ENCODE measurements around the gene PHF12. TPM values are rescaled to one million over a fixed set of nuclear protein-coding genes. Genes with fewer than 3 reads are reported as not detected.

PHF12 gene
- total and polyA plus RNA-seq, 2 of the 13 experiments (the other 11 are each of a cell fraction or from before 2014, with no cell fraction given) = 9.8 to 17.1 TPM

- TF ChIP-seq GFI1 (CRISPR knock-in tag; IDR thresholded peaks at IDR 0.05; ENCODE audit: borderline replicate concordance) (no peak), ZFP36L1 (CRISPR knock-in tag; IDR thresholded peaks at IDR 0.05) (no peak), ZNF547 (CRISPR knock-in tag; IDR thresholded peaks at IDR 0.05) (no peak), REL (CRISPR knock-in tag; conservative IDR thresholded peaks at IDR 0.05) (0 out of 2 replicates have a peak, but pooled peaks have one; percentile 2), BATF2 (CRISPR knock-in tag; IDR thresholded peaks at IDR 0.05) (no peak), ZBTB2 (CRISPR knock-in tag; IDR thresholded peaks at IDR 0.05; ENCODE audit: low read depth) (no peak), ARNT2 (CRISPR knock-in tag; IDR thresholded peaks at IDR 0.05; ENCODE audit: low read depth) (no peak), NFIC (IDR thresholded peaks at IDR 0.05; ENCODE audit: low read length) (no peak), IRF1 (CRISPR knock-in tag; IDR thresholded peaks at IDR 0.05; ENCODE audit: low read depth) (no peak)
- TF ChIP-seq, protein P1, sequence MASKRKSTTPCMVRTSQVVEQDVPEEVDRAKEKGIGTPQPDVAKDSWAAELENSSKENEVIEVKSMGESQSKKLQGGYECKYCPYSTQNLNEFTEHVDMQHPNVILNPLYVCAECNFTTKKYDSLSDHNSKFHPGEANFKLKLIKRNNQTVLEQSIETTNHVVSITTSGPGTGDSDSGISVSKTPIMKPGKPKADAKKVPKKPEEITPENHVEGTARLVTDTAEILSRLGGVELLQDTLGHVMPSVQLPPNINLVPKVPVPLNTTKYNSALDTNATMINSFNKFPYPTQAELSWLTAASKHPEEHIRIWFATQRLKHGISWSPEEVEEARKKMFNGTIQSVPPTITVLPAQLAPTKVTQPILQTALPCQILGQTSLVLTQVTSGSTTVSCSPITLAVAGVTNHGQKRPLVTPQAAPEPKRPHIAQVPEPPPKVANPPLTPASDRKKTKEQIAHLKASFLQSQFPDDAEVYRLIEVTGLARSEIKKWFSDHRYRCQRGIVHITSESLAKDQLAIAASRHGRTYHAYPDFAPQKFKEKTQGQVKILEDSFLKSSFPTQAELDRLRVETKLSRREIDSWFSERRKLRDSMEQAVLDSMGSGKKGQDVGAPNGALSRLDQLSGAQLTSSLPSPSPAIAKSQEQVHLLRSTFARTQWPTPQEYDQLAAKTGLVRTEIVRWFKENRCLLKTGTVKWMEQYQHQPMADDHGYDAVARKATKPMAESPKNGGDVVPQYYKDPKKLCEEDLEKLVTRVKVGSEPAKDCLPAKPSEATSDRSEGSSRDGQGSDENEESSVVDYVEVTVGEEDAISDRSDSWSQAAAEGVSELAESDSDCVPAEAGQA (IDR thresholded peaks at IDR 0.05; ENCODE audit: low read depth) = no peak
- TF ChIP-seq, protein P1 (CRISPR knock-in tag; IDR thresholded peaks at IDR 0.05; ENCODE audit: borderline replicate concordance) = no peak
- TF ChIP-seq, protein P2, sequence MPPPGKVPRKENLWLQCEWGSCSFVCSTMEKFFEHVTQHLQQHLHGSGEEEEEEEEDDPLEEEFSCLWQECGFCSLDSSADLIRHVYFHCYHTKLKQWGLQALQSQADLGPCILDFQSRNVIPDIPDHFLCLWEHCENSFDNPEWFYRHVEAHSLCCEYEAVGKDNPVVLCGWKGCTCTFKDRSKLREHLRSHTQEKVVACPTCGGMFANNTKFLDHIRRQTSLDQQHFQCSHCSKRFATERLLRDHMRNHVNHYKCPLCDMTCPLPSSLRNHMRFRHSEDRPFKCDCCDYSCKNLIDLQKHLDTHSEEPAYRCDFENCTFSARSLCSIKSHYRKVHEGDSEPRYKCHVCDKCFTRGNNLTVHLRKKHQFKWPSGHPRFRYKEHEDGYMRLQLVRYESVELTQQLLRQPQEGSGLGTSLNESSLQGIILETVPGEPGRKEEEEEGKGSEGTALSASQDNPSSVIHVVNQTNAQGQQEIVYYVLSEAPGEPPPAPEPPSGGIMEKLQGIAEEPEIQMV (CRISPR knock-in tag; IDR thresholded peaks at IDR 0.05; ENCODE audit: low read depth) = no peak
- TF ChIP-seq, protein P3, sequence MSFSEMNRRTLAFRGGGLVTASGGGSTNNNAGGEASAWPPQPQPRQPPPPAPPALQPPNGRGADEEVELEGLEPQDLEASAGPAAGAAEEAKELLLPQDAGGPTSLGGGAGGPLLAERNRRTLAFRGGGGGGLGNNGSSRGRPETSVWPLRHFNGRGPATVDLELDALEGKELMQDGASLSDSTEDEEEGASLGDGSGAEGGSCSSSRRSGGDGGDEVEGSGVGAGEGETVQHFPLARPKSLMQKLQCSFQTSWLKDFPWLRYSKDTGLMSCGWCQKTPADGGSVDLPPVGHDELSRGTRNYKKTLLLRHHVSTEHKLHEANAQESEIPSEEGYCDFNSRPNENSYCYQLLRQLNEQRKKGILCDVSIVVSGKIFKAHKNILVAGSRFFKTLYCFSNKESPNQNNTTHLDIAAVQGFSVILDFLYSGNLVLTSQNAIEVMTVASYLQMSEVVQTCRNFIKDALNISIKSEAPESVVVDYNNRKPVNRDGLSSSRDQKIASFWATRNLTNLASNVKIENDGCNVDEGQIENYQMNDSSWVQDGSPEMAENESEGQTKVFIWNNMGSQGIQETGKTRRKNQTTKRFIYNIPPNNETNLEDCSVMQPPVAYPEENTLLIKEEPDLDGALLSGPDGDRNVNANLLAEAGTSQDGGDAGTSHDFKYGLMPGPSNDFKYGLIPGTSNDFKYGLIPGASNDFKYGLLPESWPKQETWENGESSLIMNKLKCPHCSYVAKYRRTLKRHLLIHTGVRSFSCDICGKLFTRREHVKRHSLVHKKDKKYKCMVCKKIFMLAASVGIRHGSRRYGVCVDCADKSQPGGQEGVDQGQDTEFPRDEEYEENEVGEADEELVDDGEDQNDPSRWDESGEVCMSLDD (CRISPR knock-in tag; IDR thresholded peaks at IDR 0.05; ENCODE audit: borderline replicate concordance) = 0 out of 2 replicates have a peak, but pooled peaks have one; percentile 17
These were observed 49.2 kb downstream of the PHF12 start (continued) for GRCh38 chr17:28901866-28902818.
